ENCODE results near the gene TEX261. TPM values are rescaled to one million over a fixed set of nuclear protein-coding genes. Genes with fewer than 3 reads are reported as not detected.

Gene TEX261
- total RNA-seq, 1 donor from 2014 or later: 133 TPM

- H3K4me3 ChIP-seq: peak overlapping the region; percentile 84 to 95
- TF ChIP-seq, protein P1, sequence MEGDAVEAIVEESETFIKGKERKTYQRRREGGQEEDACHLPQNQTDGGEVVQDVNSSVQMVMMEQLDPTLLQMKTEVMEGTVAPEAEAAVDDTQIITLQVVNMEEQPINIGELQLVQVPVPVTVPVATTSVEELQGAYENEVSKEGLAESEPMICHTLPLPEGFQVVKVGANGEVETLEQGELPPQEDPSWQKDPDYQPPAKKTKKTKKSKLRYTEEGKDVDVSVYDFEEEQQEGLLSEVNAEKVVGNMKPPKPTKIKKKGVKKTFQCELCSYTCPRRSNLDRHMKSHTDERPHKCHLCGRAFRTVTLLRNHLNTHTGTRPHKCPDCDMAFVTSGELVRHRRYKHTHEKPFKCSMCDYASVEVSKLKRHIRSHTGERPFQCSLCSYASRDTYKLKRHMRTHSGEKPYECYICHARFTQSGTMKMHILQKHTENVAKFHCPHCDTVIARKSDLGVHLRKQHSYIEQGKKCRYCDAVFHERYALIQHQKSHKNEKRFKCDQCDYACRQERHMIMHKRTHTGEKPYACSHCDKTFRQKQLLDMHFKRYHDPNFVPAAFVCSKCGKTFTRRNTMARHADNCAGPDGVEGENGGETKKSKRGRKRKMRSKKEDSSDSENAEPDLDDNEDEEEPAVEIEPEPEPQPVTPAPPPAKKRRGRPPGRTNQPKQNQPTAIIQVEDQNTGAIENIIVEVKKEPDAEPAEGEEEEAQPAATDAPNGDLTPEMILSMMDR (IDR thresholded peaks at IDR 0.05): no peak
- H3K27ac ChIP-seq: peak overlapping the region; percentile 84 to 92
- H3K4me1 ChIP-seq: peaks cover 2 to 18% of the 10 kb centered on the region in 2 donors
- intact Hi-C loops (cut with DNase I): loop anchor here (10.0 kb wide), 1 partner anchor 698 kb away; the partner anchor contains the start of gene SNRPG
- no peaks in the 10 kb centered on the region for H3K9me3 ChIP-seq
- peak in 1 of 2 donors; percentile 56 for DNase-seq (ENCODE audit: low spot score in 2 of 2)
- H3K36me3 ChIP-seq: peaks cover 22 to 35% of the 10 kb centered on the region in 2 donors
- no peaks in the 10 kb centered on the region for H3K27me3 ChIP-seq
Observed at GRCh38 chr2:70992945-70993853, 1.5 kb downstream of the TEX261 start.

DNA sequence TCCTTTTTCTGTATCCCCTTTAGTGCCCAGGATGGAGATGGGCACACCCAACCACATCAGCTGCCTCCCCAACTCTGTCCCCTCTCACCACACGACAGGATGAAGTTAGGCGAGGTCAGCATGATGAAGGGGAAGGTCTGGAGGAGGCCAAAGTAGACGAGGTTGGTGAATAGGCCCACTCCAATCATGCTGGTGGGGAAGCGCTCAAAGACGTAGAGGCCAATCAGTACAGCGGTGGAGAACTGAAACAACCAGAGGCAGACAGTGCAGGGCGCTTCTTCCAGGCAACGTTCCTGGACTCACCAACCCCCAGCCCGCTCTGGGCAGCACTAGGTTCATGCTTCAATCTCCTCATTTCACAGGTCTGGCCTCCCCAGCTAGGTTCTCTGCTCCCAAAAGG, 2.9 kb downstream of the TEX261 start:
- intact Hi-C loops (cut with DNase I): loop anchor here (10.0 kb wide), 1 partner anchor 697 kb away; the partner anchor contains the start of gene SNRPG
- no peak overlapping the region for H3K4me3 ChIP-seq
- no peaks in the 10 kb centered on the region for H3K27me3 ChIP-seq
- no peak overlapping the region for H3K27ac ChIP-seq
- peaks cover 2 to 20% of the 10 kb centered on the region in 2 donors for H3K4me1 ChIP-seq
- peaks cover 22 to 48% of the 10 kb centered on the region in 2 donors for H3K36me3 ChIP-seq
- no peaks in the 10 kb centered on the region for H3K9me3 ChIP-seq
- no peak for DNase-seq (ENCODE audit: low spot score in 2 of 2)
- TF ChIP-seq, protein P1 (IDR thresholded peaks at IDR 0.05): no peak

DNA sequence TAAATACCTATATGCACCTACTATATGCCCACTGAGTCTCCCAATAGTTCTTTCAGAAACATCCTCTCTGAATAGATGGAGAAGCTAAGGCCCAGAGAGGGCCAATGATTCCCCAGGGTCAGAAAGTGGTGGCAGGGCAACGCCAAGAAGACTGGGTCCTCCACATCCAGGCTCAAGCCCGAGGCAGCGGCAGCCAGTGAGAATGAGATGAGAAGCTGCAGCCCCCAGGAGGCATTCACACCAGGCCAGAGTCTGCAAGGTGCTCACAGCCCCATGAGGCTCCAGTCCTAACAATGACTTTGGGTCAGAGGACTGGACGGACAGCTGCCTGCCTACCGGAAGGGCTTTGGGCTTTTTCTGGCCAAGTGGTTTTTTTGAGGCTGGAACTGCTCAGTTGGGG, 3.5 kb downstream of the TEX261 start:
- peaks cover 22 to 53% of the 10 kb centered on the region in 2 donors for H3K36me3 ChIP-seq
- no peaks in the 10 kb centered on the region for H3K9me3 ChIP-seq
- H3K4me1 ChIP-seq: peaks cover 2 to 20% of the 10 kb centered on the region in 2 donors
- intact Hi-C loops (cut with DNase I): loop anchor here (10.0 kb wide), 1 partner anchor 696 kb away; the partner anchor contains the start of gene SNRPG
- no peaks in the 10 kb centered on the region for H3K27me3 ChIP-seq
- H3K27ac ChIP-seq: no peak overlapping the region
- H3K4me3 ChIP-seq: no peak overlapping the region
- TF ChIP-seq, protein P1 (IDR thresholded peaks at IDR 0.05): no peak
- no peak for DNase-seq (ENCODE audit: low spot score in 2 of 2)

GRCh38 chr2:70990216-70990615, 4.5 kb downstream of the TEX261 start:
- Histone ChIP-seq H3K36me3 (peaks cover 22 to 62% of the 10 kb centered on the region in 2 donors), H3K4me1 (peaks cover 2 to 18% of the 10 kb centered on the region in 2 donors), H3K9me3 (no peaks in the 10 kb centered on the region), H3K27me3 (no peaks in the 10 kb centered on the region), H3K4me3 (no peak overlapping the region), H3K27ac (no peak overlapping the region)
- no peak for DNase-seq (ENCODE audit: low spot score in 2 of 2)
- TF ChIP-seq, protein P1 (IDR thresholded peaks at IDR 0.05): no peak
- intact Hi-C loops (cut with DNase I): loop anchor here (10.0 kb wide), 1 partner anchor 695 kb away; the partner anchor contains the start of gene SNRPG

DNA sequence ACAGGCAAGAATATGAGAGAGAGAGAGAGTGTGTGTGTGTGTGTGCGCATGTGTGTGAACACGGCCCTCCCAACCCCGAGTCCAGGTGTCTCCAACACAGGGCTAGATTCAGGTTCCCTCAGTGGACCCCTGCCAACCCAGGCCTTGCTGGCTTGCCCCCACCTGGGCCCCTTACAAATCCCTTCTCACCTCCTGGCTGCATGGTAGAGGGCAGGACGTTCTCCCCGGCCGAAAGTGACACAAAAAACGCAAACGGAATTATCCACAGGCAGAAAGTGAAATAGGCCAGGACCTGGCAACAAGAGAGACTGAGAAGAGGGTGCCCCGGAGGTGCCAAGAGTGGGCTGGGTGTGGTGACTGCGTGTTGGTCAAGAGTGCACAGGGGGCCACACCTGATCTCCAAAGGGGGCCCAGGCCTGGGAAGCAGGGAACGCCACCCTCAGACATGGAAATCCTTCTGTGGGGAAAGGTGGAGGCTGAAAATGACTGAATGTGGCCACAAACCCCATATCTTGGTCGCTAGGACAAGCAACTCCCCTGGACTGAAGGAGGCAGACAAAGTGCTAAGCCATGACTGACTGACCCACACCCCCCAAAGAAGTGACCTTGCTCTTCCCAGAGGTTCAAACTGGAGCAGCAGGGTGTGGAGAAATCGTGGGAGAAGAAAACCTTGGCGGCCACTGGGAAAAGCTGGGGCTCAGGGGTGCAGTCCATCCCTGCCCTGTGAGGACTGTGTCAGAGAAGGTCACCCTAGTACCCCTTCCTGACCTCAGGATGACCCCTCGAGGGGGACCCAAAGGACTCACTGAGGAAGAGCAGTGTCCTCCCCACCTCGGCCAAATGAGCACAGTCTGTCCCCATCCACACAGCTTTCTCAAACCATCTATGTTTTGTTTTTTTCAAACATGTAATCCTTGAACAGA, 5.7 kb downstream of the TEX261 start:
- Histone ChIP-seq H3K27ac (peak overlapping the region in 1 of 2 donors; percentile 43), H3K9me3 (no peaks in the 10 kb centered on the region), H3K4me1 (peaks cover 2 to 17% of the 10 kb centered on the region in 2 donors), H3K27me3 (no peaks in the 10 kb centered on the region), H3K36me3 (peaks cover 22 to 62% of the 10 kb centered on the region in 2 donors), H3K4me3 (no peak overlapping the region)
- DNase-seq (ENCODE audit: low spot score in 2 of 2): no peak
- intact Hi-C loops (cut with DNase I): no loop called here
- TF ChIP-seq, protein P1 (IDR thresholded peaks at IDR 0.05): no peak
